Sigmoid colon (tissue), 7 donors: ENCODE measurements around the gene SEMA5B. TPM values are rescaled to one million over a fixed set of nuclear protein-coding genes. Genes with fewer than 3 reads are reported as not detected.

Source experiments
- DNase-seq: peaks from one replicate; pipeline ENCODE4 v3.0.0-alpha.2; 2019
- H3K27ac ChIP-seq, 4 donors: fragments of 200-600 bp; sonication (generic); one replicate each; pipeline ENCODE4 v1.5.1; 2016 to 2019; ENCODE audit warnings: mild to moderate bottlenecking in 1 of 4
- H3K27me3 ChIP-seq, 3 donors: fragments of 200-600 bp; sonication (generic); one replicate each; pipeline ENCODE4 v1.5.1; 2019; ENCODE audit warnings: mild to moderate bottlenecking in 1 of 3
- H3K36me3 ChIP-seq, 4 donors: fragments of 200-600 bp; sonication (generic); one replicate each; pipeline ENCODE4 v1.5.1; 2016 to 2019
- H3K4me1 ChIP-seq, 4 donors: fragments of 200-600 bp; sonication (generic); one replicate each; pipeline ENCODE4 v1.5.1; 2017 to 2019
- H3K4me3 ChIP-seq, 4 donors: fragments of 200-600 bp; sonication (generic); one replicate each; pipeline ENCODE4 v1.5.1; 2017 to 2019; ENCODE audit warnings: mild to moderate bottlenecking in 2 of 4, moderate library complexity in 1 of 4
- H3K9me3 ChIP-seq, 4 donors: fragments of 200-600 bp in 3 of 4; sonication (generic) in 3 of 4; one replicate each; pipeline versions ENCODE4 v1.5.1 to v1.6.1; 2013 to 2019
- CTCF ChIP-seq, 4 experiments: fragments of 450-650 bp in 3 of 4; fragments of 200-600 bp in 1 of 4; IDR thresholded peaks; one replicate each; pipeline ENCODE4 v1.5.1; 2016 to 2019; ENCODE audit warnings: antibody characterized with exemption in 4 of 4, mild to moderate bottlenecking in 3 of 4, moderate library complexity in 2 of 4
- EP300 ChIP-seq, 4 donors: sonication (generic); formaldehyde crosslinking; IDR thresholded peaks; one replicate each; pipeline ENCODE4 v1.6.1; 2017; ENCODE audit warnings: antibody characterized with exemption in 4 of 4
- POLR2A ChIP-seq, 2 donors: fragments of 450-650 bp; IDR thresholded peaks; one replicate each; pipeline ENCODE4 v1.6.1; 2016; ENCODE audit warnings: antibody characterized with exemption in 2 of 2, mild to moderate bottlenecking in 2 of 2, moderate library complexity in 2 of 2
- POLR2AphosphoS5 ChIP-seq, 4 donors: sonication (generic); formaldehyde crosslinking; IDR thresholded peaks; one replicate each; pipeline ENCODE4 v1.6.1; 2017; ENCODE audit warnings: antibody characterized with exemption in 4 of 4
- WGBS, 2 donors: extraction: QIAGEN DNeasy Blood & Tissue Kit; methylation state at CpG; one replicate each; pipeline ENCODE4 v1.1.7; 2013; 5-methylcytosine and 5-hydroxymethylcytosine counted together
- intact Hi-C: fragments of 100-400 bp; cut with DNase I; formaldehyde crosslinking; loops from one replicate; pipeline ENCODE4 v1.15.1; 2023
- polyA plus RNA-seq, 3 donors: library from polyadenylated mRNA; stranded (reverse); fragments of 200-250 nt; gene quantifications; one replicate each; pipeline ENCODE4 v1.2.3, GENCODE V29; 2013
- total RNA-seq, 4 donors: library from RNA; depleted of rRNA; stranded (reverse); fragments of >200 nt; gene quantifications; one replicate each; pipeline ENCODE4 v1.1.0, GENCODE V29; 2016
- donor health status: healthy with polysubstance abuse.
- donor health status: Bipolar disorder and iron deficiency.
- donor health status: healthy.

Gene SEMA5B
- total and polyA plus RNA-seq, 7 donors: 0.36 to 0.69 (median 0.55) TPM; not detected in 2

GRCh38 chr3:122927726-122928125 lies 99.8 kb downstream of the SEMA5B start:
- intact Hi-C loops: no loop called here
- Histone ChIP-seq H3K9me3 (no peaks in the 10 kb centered on the region), H3K4me3 (no peak overlapping the region), H3K27ac (no peak overlapping the region), H3K27me3 (peaks cover 0 to 12% (median 7%) of the 10 kb centered on the region in 3 donors), H3K4me1 (no peaks in the 10 kb centered on the region), H3K36me3 (no peaks in the 10 kb centered on the region)
- no peak for TF ChIP-seq POLR2A (IDR thresholded peaks at IDR 0.05)
- TF ChIP-seq EP300 (IDR thresholded peaks at IDR 0.05): no peak
- TF ChIP-seq POLR2AphosphoS5 (IDR thresholded peaks at IDR 0.05): no peak
- no peak for TF ChIP-seq CTCF (IDR thresholded peaks at IDR 0.05)
- 89 to 90% methylated on average over 10 of the region's 10 CpGs for WGBS, 2 donors
- DNase-seq: peak; percentile 42

GRCh38 chr3:122926811-122927210 lies 100.8 kb downstream of the SEMA5B start:
- no peak for DNase-seq
- WGBS, 2 donors: 96 to 97% methylated on average over 3 of the region's 3 CpGs

GRCh38 chr3:122926322-122926721 lies 101.2 kb downstream of the SEMA5B start:
- Histone ChIP-seq H3K27me3 (peaks cover 10 to 26% (median 21%) of the 10 kb centered on the region in 3 donors), H3K4me1 (peaks cover 0 to 9% (median 8%) of the 10 kb centered on the region in 4 donors), H3K36me3 (no peaks in the 10 kb centered on the region), H3K9me3 (no peaks in the 10 kb centered on the region), H3K4me3 (no peak overlapping the region), H3K27ac (no peak overlapping the region)
- no peak for TF ChIP-seq POLR2AphosphoS5 (IDR thresholded peaks at IDR 0.05)
- TF ChIP-seq POLR2A (IDR thresholded peaks at IDR 0.05): no peak
- no peak for TF ChIP-seq EP300 (IDR thresholded peaks at IDR 0.05)
- no peak for TF ChIP-seq CTCF (IDR thresholded peaks at IDR 0.05)
- intact Hi-C loops: no loop called here
- peak; percentile 60 for DNase-seq
- 88 to 93% methylated on average over 20 of the region's 20 CpGs for WGBS, 2 donors

More at GRCh38 chr3:122926811-122927210, 100.8 kb downstream of the SEMA5B start:
- Histone ChIP-seq H3K4me1 (peaks cover 0 to 6% (median 6%) of the 10 kb centered on the region in 4 donors), H3K36me3 (no peaks in the 10 kb centered on the region), H3K4me3 (no peak overlapping the region), H3K27me3 (peaks cover 6 to 21% (median 16%) of the 10 kb centered on the region in 3 donors), H3K9me3 (no peaks in the 10 kb centered on the region), H3K27ac (no peak overlapping the region)
- intact Hi-C loops: no loop called here
- TF ChIP-seq EP300 (IDR thresholded peaks at IDR 0.05) (no peak), POLR2A (IDR thresholded peaks at IDR 0.05) (no peak), CTCF (IDR thresholded peaks at IDR 0.05) (no peak), POLR2AphosphoS5 (IDR thresholded peaks at IDR 0.05) (no peak)

GRCh38 chr3:122925756-122926155 lies 101.8 kb downstream of the SEMA5B start:
- WGBS, 2 donors: 83 to 87% methylated on average over 1 of the region's 1 CpG
- intact Hi-C loops: no loop called here

More at GRCh38 chr3:122925756-122926155, 101.8 kb downstream of the SEMA5B start:
- Histone ChIP-seq H3K36me3 (no peaks in the 10 kb centered on the region), H3K27ac (no peak overlapping the region), H3K4me3 (no peak overlapping the region), H3K27me3 (peaks cover 14 to 31% (median 23%) of the 10 kb centered on the region in 3 donors), H3K4me1 (peaks cover 0 to 9% (median 8%) of the 10 kb centered on the region in 4 donors), H3K9me3 (no peaks in the 10 kb centered on the region)
- no peak for TF ChIP-seq CTCF (IDR thresholded peaks at IDR 0.05)
- no peak for TF ChIP-seq EP300 (IDR thresholded peaks at IDR 0.05)
- TF ChIP-seq POLR2AphosphoS5 (IDR thresholded peaks at IDR 0.05): no peak
- no peak for TF ChIP-seq POLR2A (IDR thresholded peaks at IDR 0.05)
- peak; percentile 24 for DNase-seq
